ENCODE results near the gene NMB. TPM values are rescaled to one million over a fixed set of nuclear protein-coding genes. Genes with fewer than 3 reads are reported as not detected.

The NMB gene
- 11.9 and 12.1 TPM in 2 replicates for total RNA-seq

DNA sequence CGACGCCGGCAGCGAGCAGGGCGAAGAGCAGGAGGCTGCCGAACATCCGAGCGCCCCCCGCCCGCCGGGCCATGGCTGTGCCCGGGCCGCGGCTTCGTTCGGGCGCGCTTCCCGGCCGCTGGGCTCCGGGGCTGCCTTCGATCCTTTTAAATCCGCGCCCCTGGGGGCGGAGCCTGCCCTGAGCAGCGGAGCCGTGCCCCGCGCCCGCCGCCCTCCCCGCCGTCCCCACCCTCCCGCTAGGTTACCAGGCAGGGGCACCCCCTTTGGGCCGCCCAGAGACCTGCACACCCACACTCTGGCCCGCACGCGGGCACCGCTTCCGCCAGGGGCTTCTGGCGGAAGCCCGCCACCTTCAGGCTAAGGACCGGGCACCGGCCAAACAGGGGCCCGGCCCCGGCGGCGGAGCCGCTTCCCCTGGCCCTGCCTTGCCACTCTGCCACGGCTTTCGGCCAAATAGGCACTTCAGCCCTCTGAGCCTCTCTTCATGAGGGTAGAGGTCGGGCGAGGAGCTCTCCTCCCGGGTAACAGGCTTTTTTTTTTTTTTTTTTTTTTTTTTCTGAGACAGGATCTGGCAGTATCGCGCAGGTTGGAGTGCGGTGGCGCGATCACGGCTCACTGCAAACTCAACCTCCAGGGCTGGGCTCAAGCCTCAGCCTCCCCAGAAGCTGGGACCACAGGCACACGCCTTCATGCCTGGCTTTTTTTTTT is at the start of gene NMB:
Gene NMB (minus strand): TSS at position 120 of the 708 bp plus-strand sequence. CDS start 47 bp downstream, at position 73.

DNA sequence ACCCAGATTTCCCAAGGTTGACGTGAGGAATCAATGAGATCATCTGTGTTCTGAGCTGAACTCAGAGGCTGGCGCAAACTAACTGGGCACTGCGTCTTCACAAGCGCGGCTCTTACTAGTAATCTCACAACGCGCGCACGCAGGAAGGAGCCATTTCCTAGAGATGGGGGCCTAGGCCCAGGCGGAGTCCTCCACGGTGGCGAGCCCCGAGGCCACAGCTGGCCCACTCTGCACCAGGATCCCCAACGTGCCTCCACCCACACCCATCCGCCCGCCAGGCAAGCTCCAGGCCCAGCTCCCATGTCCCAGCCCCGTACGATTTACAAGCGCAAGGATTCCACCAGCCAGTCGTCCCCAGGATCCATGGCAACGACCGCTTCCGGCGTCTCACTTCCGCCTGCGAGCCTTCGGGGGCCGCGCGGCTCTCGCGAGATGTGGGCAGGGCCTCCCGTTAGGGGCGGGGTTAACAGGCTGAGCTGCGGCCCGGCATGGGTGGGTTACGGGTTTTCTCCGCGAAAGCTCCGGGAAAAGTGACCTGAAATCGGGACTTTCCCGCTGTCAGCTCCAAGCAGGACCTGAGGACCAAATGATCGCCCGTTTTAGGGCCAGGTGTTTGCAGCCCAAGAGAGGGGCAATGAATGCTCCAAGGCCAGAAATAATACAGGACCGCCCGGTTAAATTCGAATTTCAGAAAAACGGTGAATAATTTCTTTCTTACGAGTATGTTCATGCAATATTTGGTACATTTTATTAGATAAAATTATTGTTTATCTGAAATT is 3.9 kb downstream of the NMB start, which contains the start of gene WDR73:
Gene WDR73 (minus strand): TSS at position 374 of the 779 bp plus-strand sequence. CDS start 9 bp downstream, at position 365.

Other genes starting within 250 kb of the NMB start
- gene ZSCAN2, start 57.2 kb downstream of the NMB start, total RNA-seq: 12.8 and 13.2 TPM in 2 replicates
- 12.9 and 14.3 TPM in 2 replicates for gene WDR73, start 3.9 kb downstream of the NMB start, total RNA-seq
- gene SEC11A, start 57.9 kb upstream of the NMB start, total RNA-seq: 167 and 200 TPM in 2 replicates
- gene ZNF592, start 90.4 kb upstream of the NMB start, total RNA-seq: 5.4 and 5.5 TPM in 2 replicates
- gene ALPK3, start 159.2 kb upstream of the NMB start, total RNA-seq: 0.74 and 0.84 TPM in 2 replicates
- not detected in 2 replicates for gene SLC28A1, start 226.5 kb upstream of the NMB start, total RNA-seq

Measured in bronchus fibroblast of lung (primary cell).